Upper lobe of right lung (tissue), 1 donor: ENCODE results near the gene GREB1. TPM values are rescaled to one million over a fixed set of nuclear protein-coding genes. Genes with fewer than 3 reads are reported as not detected.

Experiments used
- ATAC-seq: fragments of 200-7000 bp; cut with Tn5 transposase; one replicate; pipeline ENCODE4 v1.9.1; 2020; ENCODE audit warnings: mild to moderate bottlenecking, moderate library complexity
- DNase-seq: peaks from one replicate; pipeline ENCODE4 v3.0.0-alpha.2; 2020
- H3K27ac ChIP-seq: fragments of 200-600 bp; one replicate; pipeline ENCODE4 v1.8.0; 2022
- H3K27me3 ChIP-seq: fragments of 200-600 bp; one replicate; pipeline ENCODE4 v1.8.0; 2022; ENCODE audit warnings: mild to moderate bottlenecking
- H3K36me3 ChIP-seq: fragments of 200-600 bp; one replicate; pipeline ENCODE4 v1.8.0; 2022
- H3K4me1 ChIP-seq: fragments of 200-600 bp; one replicate; pipeline ENCODE4 v1.8.0; 2022
- H3K4me3 ChIP-seq: fragments of 200-600 bp; one replicate; pipeline ENCODE4 v1.8.0; 2022; ENCODE audit warnings: mild to moderate bottlenecking
- H3K9me3 ChIP-seq: fragments of 200-600 bp; one replicate; pipeline ENCODE4 v1.8.0; 2022
- CTCF ChIP-seq: fragments of 200-600 bp; IDR thresholded peaks from one replicate; pipeline ENCODE4 v1.8.0; 2022; ENCODE audit warnings: antibody characterized with exemption
- intact Hi-C: fragments of 100-400 bp; cut with DNase I; formaldehyde crosslinking; loops from one replicate; pipeline ENCODE4 v1.11.0; 2022
- total RNA-seq: library from RNA; stranded (reverse); fragmentation: NEBNext Ultra II Directional; extraction: Animal tissue kit (Norgen Biotek cat#: 25700); gene quantifications from one replicate; pipeline ENCODE4 v1.2.1, GENCODE V29; 2021
- donor health status: DM: no; HTN: yes; CAD: no; lungs with severe emphysema.

GREB1 gene
- total RNA-seq, 1 donor from 2014 or later = 0.90 TPM

GRCh38 chr2:11505652-11506610, 27.9 kb upstream of the GREB1 start:
- no peak overlapping the region for H3K27ac ChIP-seq
- ATAC-seq = peak; percentile 40
- no peak for DNase-seq
- no peaks in the 10 kb centered on the region for H3K36me3 ChIP-seq
- H3K9me3 ChIP-seq = no peaks in the 10 kb centered on the region
- H3K4me3 ChIP-seq = no peak overlapping the region
- TF ChIP-seq CTCF = no peak
- no peaks in the 10 kb centered on the region for H3K4me1 ChIP-seq
- H3K27me3 ChIP-seq = peaks cover 12% of the 10 kb centered on the region
- intact Hi-C loops = no loop called here

GRCh38 chr2:11506611-11506969, 27.3 kb upstream of the GREB1 start:
- peaks cover 12% of the 10 kb centered on the region for H3K27me3 ChIP-seq
- H3K27ac ChIP-seq = no peak overlapping the region
- intact Hi-C loops = no loop called here
- no peaks in the 10 kb centered on the region for H3K9me3 ChIP-seq
- no peaks in the 10 kb centered on the region for H3K36me3 ChIP-seq
- no peak overlapping the region for H3K4me3 ChIP-seq
- no peak for TF ChIP-seq CTCF
- ATAC-seq (no peak), DNase-seq (no peak)
- no peaks in the 10 kb centered on the region for H3K4me1 ChIP-seq

GRCh38 chr2:11507517-11507916, 26.3 kb upstream of the GREB1 start:
- Histone ChIP-seq H3K9me3 (no peaks in the 10 kb centered on the region), H3K36me3 (no peaks in the 10 kb centered on the region), H3K4me1 (no peaks in the 10 kb centered on the region), H3K4me3 (no peak overlapping the region), H3K27me3 (peaks cover 12% of the 10 kb centered on the region), H3K27ac (no peak overlapping the region)
- no peak for ATAC-seq
- TF ChIP-seq CTCF = no peak
- DNase-seq = no peak
- intact Hi-C loops = no loop called here

- H3K36me3 ChIP-seq = no peaks in the 10 kb centered on the region
- ATAC-seq (no peak), DNase-seq (no peak)
- no peak for TF ChIP-seq CTCF
- H3K27me3 ChIP-seq = peaks cover 5% of the 10 kb centered on the region
- no peak overlapping the region for H3K27ac ChIP-seq
- H3K9me3 ChIP-seq = no peaks in the 10 kb centered on the region
- intact Hi-C loops = no loop called here
- no peaks in the 10 kb centered on the region for H3K4me1 ChIP-seq
- no peak overlapping the region for H3K4me3 ChIP-seq
These were observed 25.6 kb upstream of the GREB1 start for GRCh38 chr2:11508279-11508678.

- no peak overlapping the region for H3K4me3 ChIP-seq
- no peak for TF ChIP-seq CTCF
- H3K27ac ChIP-seq = no peak overlapping the region
- no peaks in the 10 kb centered on the region for H3K27me3 ChIP-seq
- ATAC-seq = no peak
- H3K9me3 ChIP-seq = no peaks in the 10 kb centered on the region
- no peak for DNase-seq
- intact Hi-C loops = no loop called here
- no peaks in the 10 kb centered on the region for H3K36me3 ChIP-seq
- H3K4me1 ChIP-seq = no peaks in the 10 kb centered on the region
These were observed 24.0 kb upstream of the GREB1 start for GRCh38 chr2:11509657-11510360.
